GM18507 (cell line): ENCODE measurements around the gene RBBP8NL.

Experiments used
- DNase-seq: peaks from one replicate; pipeline ENCODE4 v3.0.0; 2011; ENCODE audit warnings: low read depth; ENCODE audit not compliant: insufficient read length; ENCODE audit errors: extremely low spot score
- FAIRE-seq: peaks from 2 replicates; lab custom pipeline; 2011; peaks lifted over from hg19 to GRCh38; lab: Jason Lieb, UNC

RBBP8NL gene

GRCh38 chr20:62368976-62369814 lies 58.1 kb downstream of the RBBP8NL start:
- no peak for DNase-seq
- FAIRE-seq: no peak

GRCh38 chr20:62368392-62368975 lies 58.9 kb downstream of the RBBP8NL start:
- no peak for DNase-seq
- FAIRE-seq: no peak

- no peak for DNase-seq
- no peak for FAIRE-seq
These were observed 59.5 kb downstream of the RBBP8NL start for GRCh38 chr20:62367633-62368391.

GRCh38 chr20:62367136-62367632 lies 60.2 kb downstream of the RBBP8NL start, which contains the start of gene LAMA5:
Gene LAMA5 (minus strand): TSS chr20:62367312. CDS start chr20:62367245, 67 bp downstream.
- peak; percentile 53 for DNase-seq
- FAIRE-seq: no peak

GRCh38 chr20:62366370-62367135 lies 60.8 kb downstream of the RBBP8NL start:
- DNase-seq: no peak
- FAIRE-seq: no peak

- DNase-seq (no peak), FAIRE-seq (no peak)
These were observed 61.4 kb downstream of the RBBP8NL start for GRCh38 chr20:62365814-62366369.

GRCh38 chr20:62364911-62365736 lies 62.2 kb downstream of the RBBP8NL start:
- no peak for DNase-seq
- no peak for FAIRE-seq

GRCh38 chr20:62363920-62364851 lies 63.2 kb downstream of the RBBP8NL start:
- DNase-seq (no peak), FAIRE-seq (no peak)

- no peak for DNase-seq
- FAIRE-seq: no peak
These were observed 64.1 kb downstream of the RBBP8NL start for GRCh38 chr20:62362991-62363919.

GRCh38 chr20:62362590-62362940 lies 64.8 kb downstream of the RBBP8NL start:
- DNase-seq: no peak
- no peak for FAIRE-seq

GRCh38 chr20:62361799-62362589 lies 65.3 kb downstream of the RBBP8NL start:
- DNase-seq: no peak
- FAIRE-seq: no peak

- no peak for DNase-seq
- FAIRE-seq: no peak
These were observed 66.2 kb downstream of the RBBP8NL start for GRCh38 chr20:62360854-62361798.
